ENCODE results near the gene LCP2. TPM values are rescaled to one million over a fixed set of nuclear protein-coding genes. Genes with fewer than 3 reads are reported as not detected.

LCP2 gene
- total RNA-seq, 1 donor from 2014 or later = 82.9 TPM

GRCh38 chr5:170311511-170312300 lies 14.1 kb upstream of the LCP2 start:
- intact Hi-C loops (cut with DNase I) = no loop called here
- no peak for DNase-seq
- no peak for ATAC-seq
- no peaks in the 10 kb centered on the region for H3K36me3 ChIP-seq
- no peaks in the 10 kb centered on the region for H3K27me3 ChIP-seq (ENCODE audit: low read depth)
- H3K4me1 ChIP-seq = peaks cover 72% of the 10 kb centered on the region
- no peak for TF ChIP-seq CTCF (IDR thresholded peaks at IDR 0.05)
- H3K4me3 ChIP-seq = peak overlapping the region; percentile 0
- H3K27ac ChIP-seq = no peak overlapping the region
- no peaks in the 10 kb centered on the region for H3K9me3 ChIP-seq

- Histone ChIP-seq H3K4me1 (peaks cover 72% of the 10 kb centered on the region), H3K36me3 (no peaks in the 10 kb centered on the region), H3K27ac (no peak overlapping the region), H3K4me3 (no peak overlapping the region), H3K9me3 (no peaks in the 10 kb centered on the region), H3K27me3 (ENCODE audit: low read depth) (no peaks in the 10 kb centered on the region)
- TF ChIP-seq CTCF (IDR thresholded peaks at IDR 0.05) = no peak
- no peak for DNase-seq
- intact Hi-C loops (cut with DNase I) = no loop called here
- no peak for ATAC-seq
These were observed 12.8 kb upstream of the LCP2 start for GRCh38 chr5:170310256-170310926.

- intact Hi-C loops (cut with DNase I) = no loop called here
- ATAC-seq (no peak), DNase-seq (no peak)
- no peaks in the 10 kb centered on the region for H3K9me3 ChIP-seq
- H3K4me3 ChIP-seq = no peak overlapping the region
- no peaks in the 10 kb centered on the region for H3K36me3 ChIP-seq
- no peak overlapping the region for H3K27ac ChIP-seq
- H3K27me3 ChIP-seq (ENCODE audit: low read depth) = no peaks in the 10 kb centered on the region
- no peak for TF ChIP-seq CTCF (IDR thresholded peaks at IDR 0.05)
- peaks cover 63% of the 10 kb centered on the region for H3K4me1 ChIP-seq
These were observed 11.1 kb upstream of the LCP2 start for GRCh38 chr5:170308686-170309085.

- peak; percentile 94 for ATAC-seq
- DNase-seq = peak; percentile 78
- Histone ChIP-seq H3K27me3 (ENCODE audit: low read depth) (no peaks in the 10 kb centered on the region), H3K4me1 (peaks cover 67% of the 10 kb centered on the region), H3K27ac (peak overlapping the region; percentile 41), H3K9me3 (no peaks in the 10 kb centered on the region), H3K4me3 (no peak overlapping the region), H3K36me3 (no peaks in the 10 kb centered on the region)
- intact Hi-C loops (cut with DNase I) = no loop called here
- TF ChIP-seq CTCF (IDR thresholded peaks at IDR 0.05) = no peak
These were observed 10.2 kb upstream of the LCP2 start for GRCh38 chr5:170307575-170308465.

GRCh38 chr5:170306381-170306831 lies 8.8 kb upstream of the LCP2 start:
- intact Hi-C loops (cut with DNase I) = no loop called here
- ATAC-seq (peak in 1 of 2 donors; percentile 66), DNase-seq (no peak)
- no peak overlapping the region for H3K27ac ChIP-seq
- no peaks in the 10 kb centered on the region for H3K27me3 ChIP-seq (ENCODE audit: low read depth)
- peaks cover 66% of the 10 kb centered on the region for H3K4me1 ChIP-seq
- no peaks in the 10 kb centered on the region for H3K9me3 ChIP-seq
- H3K36me3 ChIP-seq = no peaks in the 10 kb centered on the region
- no peak for TF ChIP-seq CTCF (IDR thresholded peaks at IDR 0.05)
- H3K4me3 ChIP-seq = no peak overlapping the region
